Measurements from ENCODE around the gene SPTA1.
"Not testable (repeated sequence)": the region's sequence is repeated elsewhere in the genome, so short reads cannot be mapped to it uniquely, and the experiment has no call there.

SPTA1 gene

DNA sequence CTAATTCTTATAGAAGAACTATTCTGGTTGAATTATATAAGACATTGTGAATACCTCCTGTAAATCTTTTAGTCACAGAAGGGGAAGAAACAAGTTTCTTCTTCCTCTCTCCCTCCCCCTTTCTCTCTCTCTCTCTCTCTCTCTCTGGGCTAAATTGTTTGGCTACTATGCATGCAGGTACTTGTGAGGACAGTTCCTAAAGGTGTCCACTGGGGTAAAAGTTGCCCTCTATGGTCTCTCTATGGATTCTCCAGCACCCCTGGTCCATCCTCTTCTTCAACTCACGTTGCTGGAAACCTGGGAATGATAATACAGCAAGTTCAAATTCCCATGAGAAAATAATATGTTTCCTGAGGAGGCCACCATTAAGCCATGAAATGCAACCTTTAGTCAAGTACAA, 28.2 kb upstream of the SPTA1 start:
- H3K4me1 ChIP-seq (ENCODE audit: control insufficient read depth, low read depth, low read length): no peaks in the 10 kb centered on the region
- no peak overlapping the region for H3K4me3 ChIP-seq (ENCODE audit: low read length)
- H3K27me3 ChIP-seq (ENCODE audit: control insufficient read depth, insufficient read depth, low read length): no peaks in the 10 kb centered on the region
- no peaks in the 10 kb centered on the region for H3K9me3 ChIP-seq (ENCODE audit: control insufficient read depth, low read depth, low read length)
- no peak overlapping the region for H3K27ac ChIP-seq (ENCODE audit: low read length)
- no peaks in the 10 kb centered on the region for H3K36me3 ChIP-seq (ENCODE audit: control insufficient read depth, low read depth, low read length)
- no peak overlapping the region for H3K9ac ChIP-seq (ENCODE audit: low read length)

DNA sequence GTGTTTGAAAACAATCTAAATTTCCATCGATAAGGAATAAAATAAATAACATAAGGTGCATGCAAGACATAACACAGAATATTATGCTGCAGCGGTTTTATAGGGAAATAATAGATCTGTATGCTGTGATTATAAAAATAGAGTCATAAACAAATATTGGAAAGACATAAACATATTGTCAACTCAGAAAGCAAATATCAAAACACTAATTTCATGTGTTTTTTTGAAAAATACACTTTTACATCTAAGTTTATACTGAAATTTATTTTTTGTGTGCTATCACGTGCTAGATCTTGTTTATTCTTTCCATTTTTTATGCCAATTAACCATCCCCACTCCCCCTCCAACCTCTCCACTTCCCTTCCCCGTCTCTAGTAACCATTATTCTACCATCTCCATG, 24.6 kb upstream of the SPTA1 start:
- H3K36me3 ChIP-seq (ENCODE audit: control insufficient read depth, low read depth, low read length): no peaks in the 10 kb centered on the region
- no peaks in the 10 kb centered on the region for H3K9me3 ChIP-seq (ENCODE audit: control insufficient read depth, low read depth, low read length)
- no peak overlapping the region for H3K4me3 ChIP-seq (ENCODE audit: low read length)
- H3K27me3 ChIP-seq (ENCODE audit: control insufficient read depth, insufficient read depth, low read length): no peaks in the 10 kb centered on the region
- H3K4me1 ChIP-seq (ENCODE audit: control insufficient read depth, low read depth, low read length): no peaks in the 10 kb centered on the region
- no peak overlapping the region for H3K27ac ChIP-seq (ENCODE audit: low read length)
- no peak overlapping the region for H3K9ac ChIP-seq (ENCODE audit: low read length)

DNA sequence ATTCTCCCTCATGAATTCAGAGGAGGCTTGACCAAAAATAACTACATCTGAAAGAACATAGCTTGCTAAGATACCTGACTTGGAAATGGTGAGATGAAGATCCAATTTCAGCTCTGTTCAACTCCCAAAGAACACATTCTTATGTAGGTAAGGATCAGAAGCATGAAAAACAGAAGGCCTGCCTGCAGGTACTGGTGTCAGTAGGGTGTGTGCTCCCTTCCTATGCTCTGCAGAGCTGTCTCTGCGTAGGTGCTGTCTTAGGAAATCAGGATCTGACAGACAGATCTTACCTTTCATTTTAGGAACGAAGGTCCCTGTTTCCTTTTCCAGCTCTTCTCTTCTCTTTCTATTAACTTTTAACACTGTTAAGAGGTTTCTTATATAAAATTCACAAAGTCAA, 19.6 kb upstream of the SPTA1 start:
- H3K36me3 ChIP-seq (ENCODE audit: control insufficient read depth, low read depth, low read length): no peaks in the 10 kb centered on the region
- no peaks in the 10 kb centered on the region for H3K4me1 ChIP-seq (ENCODE audit: control insufficient read depth, low read depth, low read length)
- H3K9me3 ChIP-seq (ENCODE audit: control insufficient read depth, low read depth, low read length): no peaks in the 10 kb centered on the region
- no peak overlapping the region for H3K9ac ChIP-seq (ENCODE audit: low read length)
- H3K4me3 ChIP-seq (ENCODE audit: low read length): no peak overlapping the region
- H3K27ac ChIP-seq (ENCODE audit: low read length): no peak overlapping the region
- no peaks in the 10 kb centered on the region for H3K27me3 ChIP-seq (ENCODE audit: control insufficient read depth, insufficient read depth, low read length)

- no peak within 1 kb of the TSS for H3K9ac ChIP-seq (ENCODE audit: low read length)
- H3K27me3 ChIP-seq (ENCODE audit: control insufficient read depth, insufficient read depth, low read length): no peaks in the 10 kb centered on the region
- no peaks in the 10 kb centered on the region for H3K4me1 ChIP-seq (ENCODE audit: control insufficient read depth, low read depth, low read length)
- no peaks in the 10 kb centered on the region for H3K36me3 ChIP-seq (ENCODE audit: control insufficient read depth, low read depth, low read length)
- H3K4me3 ChIP-seq (ENCODE audit: low read length): no peak within 1 kb of the TSS
- no peak within 1 kb of the TSS for H3K27ac ChIP-seq (ENCODE audit: low read length)
- H3K9me3 ChIP-seq (ENCODE audit: control insufficient read depth, low read depth, low read length): no peaks in the 10 kb centered on the region
Observed at GRCh38 chr1:158700552-158700951, 14.0 kb upstream of the SPTA1 start, which contains the start of gene OR6K2. TSS of gene OR6K2 (minus strand) at chr1:158700652. CDS start at chr1:158700652, 0 bp downstream.

DNA sequence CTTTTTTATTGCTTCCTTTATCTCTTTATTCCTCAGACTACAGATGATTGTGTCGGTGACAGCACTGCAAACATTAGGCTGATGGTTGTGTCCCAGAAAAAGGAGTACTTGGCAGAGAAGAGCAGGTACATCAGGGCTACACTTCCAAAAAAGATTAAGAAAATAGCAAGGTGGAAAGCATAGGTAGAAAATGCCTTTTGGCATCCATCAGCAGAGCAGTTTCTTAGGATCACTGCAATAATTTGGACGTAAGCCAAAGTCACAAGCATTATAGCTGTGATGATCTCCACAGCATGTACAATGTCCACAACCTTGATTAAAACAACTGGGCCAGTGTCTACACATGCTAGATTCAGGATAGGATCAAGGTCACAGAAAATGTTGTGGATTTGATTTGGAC, 8.1 kb upstream of the SPTA1 start:
- Histone ChIP-seq H3K4me3 (ENCODE audit: low read length) (no peak overlapping the region), H3K27ac (ENCODE audit: low read length) (no peak overlapping the region), H3K4me1 (ENCODE audit: control insufficient read depth, low read depth, low read length) (no peaks in the 10 kb centered on the region), H3K36me3 (ENCODE audit: control insufficient read depth, low read depth, low read length) (no peaks in the 10 kb centered on the region), H3K9me3 (ENCODE audit: control insufficient read depth, low read depth, low read length) (no peaks in the 10 kb centered on the region), H3K27me3 (ENCODE audit: control insufficient read depth, insufficient read depth, low read length) (no peaks in the 10 kb centered on the region), H3K9ac (ENCODE audit: low read length) (no peak overlapping the region)

- H3K27ac ChIP-seq (ENCODE audit: low read length): no peak overlapping the region
- H3K4me3 ChIP-seq (ENCODE audit: low read length): no peak overlapping the region
- no peaks in the 10 kb centered on the region for H3K27me3 ChIP-seq (ENCODE audit: control insufficient read depth, insufficient read depth, low read length)
- no peak overlapping the region for H3K9ac ChIP-seq (ENCODE audit: low read length)
- H3K9me3 ChIP-seq (ENCODE audit: control insufficient read depth, low read depth, low read length): no peaks in the 10 kb centered on the region
- no peaks in the 10 kb centered on the region for H3K36me3 ChIP-seq (ENCODE audit: control insufficient read depth, low read depth, low read length)
- no peaks in the 10 kb centered on the region for H3K4me1 ChIP-seq (ENCODE audit: control insufficient read depth, low read depth, low read length)
Observed at GRCh38 chr1:158692356-158692755, 5.8 kb upstream of the SPTA1 start.

GRCh38 chr1:158691907-158692306, 5.4 kb upstream of the SPTA1 start:
- H3K4me1 ChIP-seq (ENCODE audit: control insufficient read depth, low read depth, low read length): no peaks in the 10 kb centered on the region
- H3K4me3 ChIP-seq (ENCODE audit: low read length): no peak overlapping the region
- no peaks in the 10 kb centered on the region for H3K36me3 ChIP-seq (ENCODE audit: control insufficient read depth, low read depth, low read length)
- H3K27me3 ChIP-seq (ENCODE audit: control insufficient read depth, insufficient read depth, low read length): no peaks in the 10 kb centered on the region
- H3K9ac ChIP-seq (ENCODE audit: low read length): no peak overlapping the region
- H3K27ac ChIP-seq (ENCODE audit: low read length): no peak overlapping the region
- H3K9me3 ChIP-seq (ENCODE audit: control insufficient read depth, low read depth, low read length): no peaks in the 10 kb centered on the region

DNA sequence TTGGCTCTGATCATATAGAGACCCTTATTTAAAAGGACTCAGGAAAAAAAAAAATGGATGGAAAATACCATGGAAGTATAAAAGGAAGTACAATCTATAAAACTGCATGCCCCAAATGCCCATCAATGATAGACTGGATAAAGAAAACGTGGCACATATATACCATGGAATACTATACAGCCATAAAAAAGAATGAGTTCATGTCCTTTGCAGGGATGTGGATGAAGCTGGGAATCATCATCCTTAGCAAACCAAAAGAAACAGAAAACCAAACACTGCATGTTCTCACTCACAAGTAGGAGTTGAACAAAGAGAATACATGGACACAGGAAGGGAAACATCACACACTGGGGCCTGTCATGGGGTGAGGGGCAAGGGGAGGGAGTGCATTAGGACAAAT, 4.6 kb upstream of the SPTA1 start:
- not testable (repeated sequence) for H3K36me3 ChIP-seq (ENCODE audit: control insufficient read depth, low read depth, low read length); H3K9me3 ChIP-seq (ENCODE audit: control insufficient read depth, low read depth, low read length); H3K27me3 ChIP-seq (ENCODE audit: control insufficient read depth, insufficient read depth, low read length); H3K4me3 ChIP-seq (ENCODE audit: low read length); H3K9ac ChIP-seq (ENCODE audit: low read length); H3K27ac ChIP-seq (ENCODE audit: low read length); H3K4me1 ChIP-seq (ENCODE audit: control insufficient read depth, low read depth, low read length)

DNA sequence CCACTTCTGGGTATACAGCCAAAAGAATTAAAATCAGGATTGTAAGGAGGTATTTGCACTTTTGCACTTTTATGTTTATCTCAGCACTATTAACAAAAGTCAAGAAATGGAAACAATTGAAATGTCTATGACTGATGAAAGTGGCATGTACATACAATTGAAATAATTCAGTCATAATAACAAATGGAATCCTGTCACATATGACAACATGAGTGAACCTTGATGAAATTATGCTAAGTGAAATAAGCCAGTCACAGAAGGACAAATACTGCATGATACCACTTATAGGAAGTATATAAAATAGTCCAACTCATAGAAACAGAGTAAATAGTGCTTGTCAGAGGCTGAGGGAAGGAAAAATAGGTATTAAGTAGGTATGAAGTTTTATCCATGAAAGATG, 3.4 kb upstream of the SPTA1 start:
- Histone ChIP-seq H3K4me3 (ENCODE audit: low read length) (no peak overlapping the region), H3K4me1 (ENCODE audit: control insufficient read depth, low read depth, low read length) (no peaks in the 10 kb centered on the region), H3K9me3 (ENCODE audit: control insufficient read depth, low read depth, low read length) (no peaks in the 10 kb centered on the region), H3K27me3 (ENCODE audit: control insufficient read depth, insufficient read depth, low read length) (no peaks in the 10 kb centered on the region), H3K36me3 (ENCODE audit: control insufficient read depth, low read depth, low read length) (no peaks in the 10 kb centered on the region), H3K27ac (ENCODE audit: low read length) (no peak overlapping the region), H3K9ac (ENCODE audit: low read length) (no peak overlapping the region)

- H3K9me3 ChIP-seq (ENCODE audit: control insufficient read depth, low read depth, low read length): no peaks in the 10 kb centered on the region
- no peak overlapping the region for H3K27ac ChIP-seq (ENCODE audit: low read length)
- H3K36me3 ChIP-seq (ENCODE audit: control insufficient read depth, low read depth, low read length): no peaks in the 10 kb centered on the region
- no peak overlapping the region for H3K9ac ChIP-seq (ENCODE audit: low read length)
- no peaks in the 10 kb centered on the region for H3K27me3 ChIP-seq (ENCODE audit: control insufficient read depth, insufficient read depth, low read length)
- no peaks in the 10 kb centered on the region for H3K4me1 ChIP-seq (ENCODE audit: control insufficient read depth, low read depth, low read length)
- H3K4me3 ChIP-seq (ENCODE audit: low read length): no peak overlapping the region
Observed at GRCh38 chr1:158689110-158689509, 2.6 kb upstream of the SPTA1 start.

DNA sequence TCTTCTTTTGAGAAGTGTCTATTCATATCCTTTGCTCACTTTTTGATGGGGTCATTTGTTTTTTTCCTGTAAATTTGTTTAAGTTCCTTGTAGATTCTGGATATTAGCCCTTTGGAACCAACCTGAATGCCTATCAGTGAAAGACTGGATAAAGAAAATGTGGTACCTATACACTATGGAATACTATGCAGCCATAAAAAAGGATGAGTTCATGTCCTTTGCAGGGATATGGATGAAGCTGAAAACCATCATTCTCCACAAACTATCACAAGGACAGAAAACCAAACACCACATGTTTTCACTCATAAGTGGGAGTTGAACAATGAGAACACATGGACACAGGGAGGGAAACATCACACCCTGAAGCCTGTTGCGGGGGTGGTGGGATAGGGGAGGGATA, 1.8 kb upstream of the SPTA1 start:
- H3K27me3 ChIP-seq (ENCODE audit: control insufficient read depth, insufficient read depth, low read length); H3K36me3 ChIP-seq (ENCODE audit: control insufficient read depth, low read depth, low read length); H3K4me3 ChIP-seq (ENCODE audit: low read length); H3K27ac ChIP-seq (ENCODE audit: low read length); H3K9ac ChIP-seq (ENCODE audit: low read length); H3K9me3 ChIP-seq (ENCODE audit: control insufficient read depth, low read depth, low read length); H3K4me1 ChIP-seq (ENCODE audit: control insufficient read depth, low read depth, low read length): not testable (repeated sequence)

- H3K27ac ChIP-seq (ENCODE audit: low read length): no peak overlapping the region
- H3K27me3 ChIP-seq (ENCODE audit: control insufficient read depth, insufficient read depth, low read length): no peaks in the 10 kb centered on the region
- no peaks in the 10 kb centered on the region for H3K36me3 ChIP-seq (ENCODE audit: control insufficient read depth, low read depth, low read length)
- no peaks in the 10 kb centered on the region for H3K4me1 ChIP-seq (ENCODE audit: control insufficient read depth, low read depth, low read length)
- H3K9me3 ChIP-seq (ENCODE audit: control insufficient read depth, low read depth, low read length): no peaks in the 10 kb centered on the region
- H3K4me3 ChIP-seq (ENCODE audit: low read length): no peak overlapping the region
- no peak overlapping the region for H3K9ac ChIP-seq (ENCODE audit: low read length)
Observed at GRCh38 chr1:158687037-158687436, 522 bp upstream of the SPTA1 start.

Measured in iPS-18a (cell line).